OCI-LY7 (cell line): ENCODE measurements around the gene GABRB3.

Source experiments
- EZH2phosphoT487 ChIP-seq: fragments of 200-600 bp; sonication (generic); IDR thresholded peaks from 2 replicates; pipeline ENCODE4 v1.6.1; 2018; ENCODE audit warnings: low read depth, borderline replicate concordance, mild to moderate bottlenecking, mixed run types, antibody characterized with exemption, low read length, moderate library complexity, mixed read lengths
- TF ChIP-seq, protein P1 (sequence below): fragments of 200-600 bp; sonication (generic); conservative IDR thresholded peaks from 2 replicates; pipeline ENCODE4 v1.5.1; 2014; ENCODE audit warnings: mild to moderate bottlenecking, antibody characterized with exemption, low read length, moderate library complexity, mixed read lengths

DNA sequence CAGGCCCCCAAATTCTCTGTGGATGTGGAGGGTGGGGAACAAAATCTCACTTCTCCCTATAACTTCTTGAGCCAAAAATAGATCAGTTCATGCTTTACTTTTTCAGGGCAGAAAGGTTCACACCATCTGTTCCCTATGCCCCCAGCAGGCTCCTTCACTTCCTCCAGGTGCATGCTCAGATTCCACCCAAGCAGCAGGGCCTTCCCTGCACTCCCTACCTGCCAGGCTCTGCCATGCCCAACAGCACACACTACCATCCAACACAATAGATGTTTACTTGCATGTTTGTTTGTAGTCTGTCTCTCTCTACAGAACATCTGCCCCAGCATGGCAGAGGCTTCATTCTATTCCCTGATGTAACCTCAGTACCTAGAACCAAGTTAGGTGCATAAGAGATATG lies 43.3 kb downstream of the GABRB3 start:
- TF ChIP-seq, protein P1, sequence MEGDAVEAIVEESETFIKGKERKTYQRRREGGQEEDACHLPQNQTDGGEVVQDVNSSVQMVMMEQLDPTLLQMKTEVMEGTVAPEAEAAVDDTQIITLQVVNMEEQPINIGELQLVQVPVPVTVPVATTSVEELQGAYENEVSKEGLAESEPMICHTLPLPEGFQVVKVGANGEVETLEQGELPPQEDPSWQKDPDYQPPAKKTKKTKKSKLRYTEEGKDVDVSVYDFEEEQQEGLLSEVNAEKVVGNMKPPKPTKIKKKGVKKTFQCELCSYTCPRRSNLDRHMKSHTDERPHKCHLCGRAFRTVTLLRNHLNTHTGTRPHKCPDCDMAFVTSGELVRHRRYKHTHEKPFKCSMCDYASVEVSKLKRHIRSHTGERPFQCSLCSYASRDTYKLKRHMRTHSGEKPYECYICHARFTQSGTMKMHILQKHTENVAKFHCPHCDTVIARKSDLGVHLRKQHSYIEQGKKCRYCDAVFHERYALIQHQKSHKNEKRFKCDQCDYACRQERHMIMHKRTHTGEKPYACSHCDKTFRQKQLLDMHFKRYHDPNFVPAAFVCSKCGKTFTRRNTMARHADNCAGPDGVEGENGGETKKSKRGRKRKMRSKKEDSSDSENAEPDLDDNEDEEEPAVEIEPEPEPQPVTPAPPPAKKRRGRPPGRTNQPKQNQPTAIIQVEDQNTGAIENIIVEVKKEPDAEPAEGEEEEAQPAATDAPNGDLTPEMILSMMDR: no peak
- TF ChIP-seq EZH2phosphoT487: no peak
